Small intestine (tissue), 4 donors: ENCODE measurements around the gene RFPL1. TPM values are rescaled to one million over a fixed set of nuclear protein-coding genes. Genes with fewer than 3 reads are reported as not detected.

ENCODE experiments used
- polyA plus RNA-seq, 4 donors: library from polyadenylated mRNA; stranded (reverse) in 3 of 4; unstranded in 1 of 4; fragments of 200-250 nt in 3 of 4; fragments of 120-200 nt in 1 of 4; gene quantifications; one replicate each; pipeline versions ENCODE4 v1.2.1 to v1.2.3, GENCODE V29; 2013
- donor health status: healthy with polysubstance abuse.
- donor health status: Bipolar disorder and iron deficiency.
- donor health status: healthy.

The RFPL1 gene
- polyA plus RNA-seq, 4 donors: 0.04 to 0.43 TPM; not detected in 2

Other genes with a start within 250 kb of the RFPL1 start
- gene EMID1, start 232.7 kb upstream of the RFPL1 start, polyA plus RNA-seq: 100 to 1,000 TPM in 1 of 4 donors, 1 to 10 TPM in 2, not detected in 1; 2.7 to 131 (median 4.7) TPM
- gene RHBDD3, start 170.6 kb upstream of the RFPL1 start, polyA plus RNA-seq: 10 to 100 TPM; 13.6 to 43.1 (median 18.3) TPM
- gene EWSR1, start 170.3 kb upstream of the RFPL1 start, polyA plus RNA-seq: 100 to 1,000 TPM; 145 to 245 (median 186) TPM
- gene GAS2L1, start 131.9 kb upstream of the RFPL1 start, polyA plus RNA-seq: 10 to 100 TPM in 3 of 4 donors, 1 to 10 TPM in 1; 3.9 to 49.0 (median 29.0) TPM
- gene RASL10A, start 122.9 kb upstream of the RFPL1 start, polyA plus RNA-seq: 1 to 10 TPM in 3 of 4 donors, under 1 TPM in 1; 0.74 to 4.1 (median 3.8) TPM
- 10 to 100 TPM; 51.6 to 61.6 (median 57.6) TPM for gene AP1B1, start 50.0 kb upstream of the RFPL1 start, polyA plus RNA-seq
- 1 to 10 TPM in 2 of 4 donors, not detected in 2; 1.9 to 4.7 TPM for gene NEFH, start 41.6 kb downstream of the RFPL1 start, polyA plus RNA-seq
- 10 to 100 TPM; 20.3 to 27.3 (median 22.5) TPM for gene THOC5, start 115.2 kb downstream of the RFPL1 start, polyA plus RNA-seq
- gene NIPSNAP1, start 142.5 kb downstream of the RFPL1 start, polyA plus RNA-seq: 100 to 1,000 TPM in 1 of 4 donors, 10 to 100 TPM in 3; 53.2 to 145 (median 87.2) TPM
- gene NF2, start 165.1 kb downstream of the RFPL1 start, polyA plus RNA-seq: 10 to 100 TPM in 2 of 4 donors, 1 to 10 TPM in 2; 6.5 to 14.7 (median 9.8) TPM